ENCODE data around the gene DNAJA3.

- TF ChIP-seq CTCF (IDR thresholded peaks at IDR 0.05; ENCODE audit: insufficient read depth, low read length, poor library complexity, severe bottlenecking): no peak
- no peak for TF ChIP-seq EZH2phosphoT487 (conservative IDR thresholded peaks at IDR 0.05; ENCODE audit: low read length)
Observed at GRCh38 chr16:4403133-4403949, 22.3 kb upstream of the DNAJA3 start.
